Measurements from ENCODE around the gene COMT.
A peak's percentile ranks its signal among the peaks of the same experiment; 100 is the strongest.

The COMT gene

GRCh38 chr22:19903031-19903430 is 38.5 kb upstream of the COMT start:
- TF ChIP-seq GATA2 (IDR thresholded peaks at IDR 0.05; ENCODE audit: low read depth, low read length): no peak
- no peak for TF ChIP-seq GATA3 (IDR thresholded peaks at IDR 0.05; ENCODE audit: low read depth, low read length)

- no peak for TF ChIP-seq GATA2 (IDR thresholded peaks at IDR 0.05; ENCODE audit: low read depth, low read length)
- no peak for TF ChIP-seq GATA3 (IDR thresholded peaks at IDR 0.05; ENCODE audit: low read depth, low read length)
Observed at GRCh38 chr22:19903513-19903912, 38.1 kb upstream of the COMT start.

- TF ChIP-seq GATA3 (IDR thresholded peaks at IDR 0.05; ENCODE audit: low read depth, low read length): no peak
- TF ChIP-seq GATA2 (IDR thresholded peaks at IDR 0.05; ENCODE audit: low read depth, low read length): no peak
Observed at GRCh38 chr22:19904174-19904856, 37.3 kb upstream of the COMT start.

- TF ChIP-seq GATA3 (IDR thresholded peaks at IDR 0.05; ENCODE audit: low read depth, low read length) (no peak), GATA2 (IDR thresholded peaks at IDR 0.05; ENCODE audit: low read depth, low read length) (no peak)
Observed at GRCh38 chr22:19904935-19905334, 36.6 kb upstream of the COMT start.

- TF ChIP-seq GATA2 (IDR thresholded peaks at IDR 0.05; ENCODE audit: low read depth, low read length) (peak; percentile 92), GATA3 (IDR thresholded peaks at IDR 0.05; ENCODE audit: low read depth, low read length) (no peak)
Observed at GRCh38 chr22:19905347-19906276, 36.0 kb upstream of the COMT start.

GRCh38 chr22:19909350-19910179 is 32.0 kb upstream of the COMT start:
- no peak for TF ChIP-seq GATA3 (IDR thresholded peaks at IDR 0.05; ENCODE audit: low read depth, low read length)
- no peak for TF ChIP-seq GATA2 (IDR thresholded peaks at IDR 0.05; ENCODE audit: low read depth, low read length)

GRCh38 chr22:19910180-19910744 is 31.3 kb upstream of the COMT start:
- TF ChIP-seq GATA3 (IDR thresholded peaks at IDR 0.05; ENCODE audit: low read depth, low read length) (no peak), GATA2 (IDR thresholded peaks at IDR 0.05; ENCODE audit: low read depth, low read length) (no peak)

- TF ChIP-seq GATA2 (IDR thresholded peaks at IDR 0.05; ENCODE audit: low read depth, low read length) (no peak), GATA3 (IDR thresholded peaks at IDR 0.05; ENCODE audit: low read depth, low read length) (no peak)
Observed at GRCh38 chr22:19911540-19912270, 29.9 kb upstream of the COMT start.

- no peak for TF ChIP-seq GATA2 (IDR thresholded peaks at IDR 0.05; ENCODE audit: low read depth, low read length)
- TF ChIP-seq GATA3 (IDR thresholded peaks at IDR 0.05; ENCODE audit: low read depth, low read length): no peak
Observed at GRCh38 chr22:19912271-19912999, 29.1 kb upstream of the COMT start.

GRCh38 chr22:19913337-19913936 is 28.1 kb upstream of the COMT start:
- TF ChIP-seq GATA2 (IDR thresholded peaks at IDR 0.05; ENCODE audit: low read depth, low read length): no peak

GRCh38 chr22:19914201-19914943 is 27.2 kb upstream of the COMT start:
- TF ChIP-seq GATA2 (IDR thresholded peaks at IDR 0.05; ENCODE audit: low read depth, low read length): no peak
- TF ChIP-seq GATA3 (IDR thresholded peaks at IDR 0.05; ENCODE audit: low read depth, low read length): no peak
